ENCODE measurements around the gene PALB2. TPM values are rescaled to one million over a fixed set of nuclear protein-coding genes. Genes with fewer than 3 reads are reported as not detected.

The PALB2 gene
- total RNA-seq, 4 donors from 2014 or later, result 6.9 to 13.3 (median 8.6) TPM

- WGBS, result 10% methylated on average over 7 of the region's 67 CpGs
- intact Hi-C loops (cut with DNase I), result loop anchor here (5.0 kb wide), 1 partner anchor 39 kb away; the partner anchor contains the start of genes EARS2 and UBFD1
- Histone ChIP-seq H3K9me3 (no peaks in the 10 kb centered on the region), H3K4me3 (peak within 1 kb of the TSS; percentile 75 to 99 (median 88)), H3K4me1 (peaks cover 24 to 33% (median 30%) of the 10 kb centered on the region in 4 donors), H3K27me3 (no peaks in the 10 kb centered on the region), H3K27ac (replicated peaks in 1 of 4) (peak within 1 kb of the TSS; percentile 82 to 89 (median 88)), H3K36me3 (peaks cover 0 to 37% (median 28%) of the 10 kb centered on the region in 4 donors)
- DNase-seq (ENCODE audit: extremely low spot score), result peak; percentile 93
- TF ChIP-seq POLR2AphosphoS5 (IDR thresholded peaks at IDR 0.05), result peak; percentile 48 to 96
- peak in 2 of 3 experiments; percentile 100 for TF ChIP-seq CTCF (IDR thresholded peaks at IDR 0.05)
- no peak for TF ChIP-seq EP300 (IDR thresholded peaks at IDR 0.05)
- no peak for TF ChIP-seq POLR2A (IDR thresholded peaks at IDR 0.05; ENCODE audit: low read depth)
These were observed 45.0 kb downstream of the PALB2 start, which contains the start of gene NDUFAB1 for GRCh38 chr16:23595951-23596720. Gene NDUFAB1 (minus strand): TSS chr16:23596316. CDS start chr16:23596290, 26 bp downstream.

- DNase-seq (ENCODE audit: extremely low spot score), result no peak
- Histone ChIP-seq H3K4me3 (peak overlapping the region; percentile 75 to 99 (median 88)), H3K27ac (replicated peaks in 1 of 4) (peak overlapping the region; percentile 82 to 89 (median 88)), H3K9me3 (no peaks in the 10 kb centered on the region), H3K4me1 (peaks cover 24 to 33% (median 30%) of the 10 kb centered on the region in 4 donors), H3K27me3 (no peaks in the 10 kb centered on the region), H3K36me3 (peaks cover 0 to 38% (median 34%) of the 10 kb centered on the region in 4 donors)
- 25% methylated on average over 26 of the region's 34 CpGs for WGBS
- no peak for TF ChIP-seq CTCF (IDR thresholded peaks at IDR 0.05)
- no peak for TF ChIP-seq POLR2A (IDR thresholded peaks at IDR 0.05; ENCODE audit: low read depth)
- no peak for TF ChIP-seq POLR2AphosphoS5 (IDR thresholded peaks at IDR 0.05)
- TF ChIP-seq EP300 (IDR thresholded peaks at IDR 0.05), result no peak
- intact Hi-C loops (cut with DNase I), result loop anchor here (5.0 kb wide), 1 partner anchor 38 kb away; the partner anchor contains the start of genes EARS2 and UBFD1
These were observed 45.7 kb downstream of the PALB2 start for GRCh38 chr16:23595246-23595950.

- Histone ChIP-seq H3K9me3 (no peaks in the 10 kb centered on the region), H3K4me1 (peaks cover 24 to 33% (median 30%) of the 10 kb centered on the region in 4 donors), H3K27me3 (no peaks in the 10 kb centered on the region), H3K36me3 (peaks cover 5 to 50% (median 46%) of the 10 kb centered on the region in 4 donors), H3K4me3 (no peak overlapping the region), H3K27ac (replicated peaks in 1 of 4) (no peak overlapping the region)
- DNase-seq (ENCODE audit: extremely low spot score), result no peak
- intact Hi-C loops (cut with DNase I), result no loop called here
- no peak for TF ChIP-seq EP300 (IDR thresholded peaks at IDR 0.05)
- TF ChIP-seq POLR2AphosphoS5 (IDR thresholded peaks at IDR 0.05), result no peak
- TF ChIP-seq POLR2A (IDR thresholded peaks at IDR 0.05; ENCODE audit: low read depth), result no peak
- TF ChIP-seq CTCF (IDR thresholded peaks at IDR 0.05), result no peak
- WGBS, result 97% methylated on average over 12 of the region's 12 CpGs
These were observed 46.9 kb downstream of the PALB2 start for GRCh38 chr16:23594186-23594585.

GRCh38 chr16:23590181-23590580 is 50.9 kb downstream of the PALB2 start:
- Histone ChIP-seq H3K4me1 (peaks cover 27 to 42% (median 31%) of the 10 kb centered on the region in 4 donors), H3K9me3 (no peaks in the 10 kb centered on the region), H3K27me3 (no peaks in the 10 kb centered on the region), H3K4me3 (no peak overlapping the region), H3K27ac (replicated peaks in 1 of 4) (no peak overlapping the region), H3K36me3 (peaks cover 36 to 90% (median 85%) of the 10 kb centered on the region in 4 donors)
- TF ChIP-seq POLR2AphosphoS5 (IDR thresholded peaks at IDR 0.05), result no peak
- TF ChIP-seq CTCF (IDR thresholded peaks at IDR 0.05), result no peak
- TF ChIP-seq EP300 (IDR thresholded peaks at IDR 0.05), result no peak
- TF ChIP-seq POLR2A (IDR thresholded peaks at IDR 0.05; ENCODE audit: low read depth), result no peak
- no peak for DNase-seq (ENCODE audit: extremely low spot score)
- 93% methylated on average over 3 of the region's 3 CpGs for WGBS
- intact Hi-C loops (cut with DNase I), result no loop called here
